Measurements from ENCODE around the gene WNT11. TPM values are rescaled to one million over a fixed set of nuclear protein-coding genes. Genes with fewer than 3 reads are reported as not detected.

WNT11 gene
- total RNA-seq, 2 donors from 2014 or later, result 3.4 to 6.6 TPM

DNA sequence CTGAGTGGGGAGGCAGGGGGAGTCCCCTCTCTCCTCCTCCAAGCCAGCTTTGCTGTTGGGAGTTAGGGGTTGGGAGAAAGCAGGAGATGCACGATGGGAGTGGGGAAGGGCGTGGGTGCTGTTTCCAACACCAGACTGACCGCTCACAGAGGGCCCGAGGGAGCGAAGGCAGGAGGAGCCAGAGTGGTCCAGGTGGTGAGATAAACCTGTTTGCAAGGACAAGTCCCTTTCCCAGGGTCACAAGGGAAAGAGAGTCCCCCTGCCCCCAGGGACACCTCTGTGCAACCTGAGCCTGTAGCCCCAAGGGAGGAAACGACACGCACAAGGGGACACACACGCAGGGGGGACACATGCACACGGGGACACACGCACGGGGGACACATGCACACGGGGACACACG, 42.2 kb downstream of the WNT11 start:
- intact Hi-C loops (cut with DNase I), result no loop called here
- DNase-seq (no peak), ATAC-seq (no peak)

DNA sequence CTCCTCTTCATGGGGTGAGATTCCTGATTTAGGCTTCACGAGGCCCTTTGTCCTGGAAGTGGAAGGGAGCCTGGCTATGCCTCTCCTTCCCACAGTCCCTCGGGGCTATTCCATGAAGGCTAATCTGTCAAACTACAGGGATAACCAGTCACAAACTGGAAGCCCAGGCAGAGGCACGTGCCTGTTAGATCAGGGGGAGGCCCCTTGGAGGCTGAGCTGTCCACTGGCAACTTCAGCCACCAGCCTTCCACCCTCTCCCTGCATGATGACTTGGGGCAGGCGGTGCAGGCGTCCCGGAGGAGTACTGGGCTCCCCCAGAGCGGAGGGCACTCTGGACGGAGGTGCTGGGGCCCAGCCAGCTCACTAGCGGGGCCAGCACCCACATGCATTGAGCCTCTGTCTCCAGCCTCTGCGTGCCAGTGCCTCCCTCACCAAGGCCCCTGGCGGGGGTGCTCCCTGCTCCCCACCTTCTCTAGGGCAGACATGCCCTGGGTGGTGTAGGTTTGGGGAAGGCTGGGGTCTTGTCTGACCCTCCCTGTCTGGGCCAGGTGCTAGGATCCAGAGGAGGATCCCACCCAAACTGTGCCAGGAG, 42.9 kb downstream of the WNT11 start:
- DNase-seq (no peak), ATAC-seq (peak in 1 of 2 donors; percentile 3)
- intact Hi-C loops (cut with DNase I), result no loop called here

DNA sequence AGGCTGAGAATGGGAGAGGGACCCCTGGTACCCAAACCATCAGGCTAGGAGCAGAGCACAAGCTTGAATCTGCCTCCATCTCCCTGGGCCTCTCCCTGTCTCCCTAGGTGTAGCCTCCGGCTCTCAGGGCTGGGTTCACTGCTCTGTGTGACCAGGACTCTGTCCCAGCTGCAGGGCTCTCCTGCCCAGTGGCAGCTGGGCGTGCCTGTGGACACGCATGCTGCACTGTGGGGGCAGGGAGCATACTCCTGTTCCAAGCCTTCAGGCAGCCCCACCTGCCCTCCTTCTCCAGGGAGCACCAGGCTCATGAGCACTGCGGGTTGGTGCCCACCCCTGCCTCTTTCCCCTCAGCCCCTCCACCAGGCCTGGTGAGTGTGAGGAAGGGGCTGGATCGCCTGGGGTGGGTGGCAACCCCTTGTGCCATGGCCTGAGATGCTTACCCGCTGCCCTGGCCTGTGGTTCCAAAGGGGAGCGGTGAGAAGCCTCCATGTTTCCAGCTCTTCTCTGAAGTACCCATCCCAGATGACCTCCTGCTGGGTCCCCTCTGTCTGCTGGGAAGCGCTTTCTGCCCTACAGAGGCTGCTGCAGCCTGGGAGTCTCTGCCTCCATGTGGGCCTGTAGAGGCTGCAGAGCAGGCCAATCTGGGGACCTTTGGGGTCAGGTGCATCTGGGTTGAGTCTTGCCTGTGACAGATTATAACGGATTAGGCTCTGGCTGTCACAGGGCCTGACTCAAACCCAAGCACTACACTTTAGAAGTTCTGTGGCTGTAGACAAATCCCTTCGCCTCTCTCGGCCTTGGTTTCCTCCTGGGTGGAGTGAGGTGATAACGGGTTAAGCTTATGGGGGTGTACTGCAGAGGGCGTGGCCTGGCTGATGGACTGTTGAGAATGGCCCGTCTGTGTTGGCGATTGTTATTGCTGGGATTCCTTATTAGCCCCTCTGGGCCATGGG, 43.7 kb downstream of the WNT11 start:
- intact Hi-C loops (cut with DNase I), result no loop called here
- ATAC-seq (no peak), DNase-seq (peak; percentile 17)

DNA sequence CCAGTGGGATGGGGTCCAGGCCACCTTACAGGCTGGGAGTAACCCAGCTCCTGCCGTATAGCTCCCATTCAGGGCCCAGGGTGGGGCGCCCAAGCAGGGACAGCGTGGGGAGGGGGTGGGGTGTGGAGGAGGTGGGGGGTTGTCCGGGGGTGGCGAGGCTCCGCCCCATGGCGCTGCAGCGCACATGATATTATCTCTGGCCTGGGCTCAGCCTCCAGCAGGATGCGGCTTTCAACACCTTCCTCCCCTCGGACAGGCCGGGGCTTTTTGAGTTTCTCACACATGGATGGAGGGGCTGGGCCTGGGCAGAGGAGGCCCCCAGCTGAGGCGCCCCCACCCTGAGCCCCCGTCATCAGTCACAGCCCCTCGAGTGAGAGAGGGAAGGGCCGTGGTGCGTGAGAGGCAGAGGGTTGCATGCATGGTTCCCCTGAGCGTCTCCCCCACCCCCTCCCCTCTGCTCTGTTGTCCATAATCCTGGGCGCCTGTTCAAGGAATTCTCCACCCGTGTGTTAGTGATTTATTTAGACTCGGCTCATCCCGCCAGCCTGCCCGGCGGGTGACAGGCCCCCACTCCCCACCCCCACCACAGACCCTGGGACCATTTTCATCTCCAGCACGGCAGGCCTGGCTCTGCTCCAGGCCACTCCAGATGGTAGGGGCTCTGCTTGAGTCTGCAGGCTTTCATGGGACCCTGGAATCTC, 44.9 kb downstream of the WNT11 start:
- intact Hi-C loops (cut with DNase I), result no loop called here
- DNase-seq (peak; percentile 57), ATAC-seq (peak; percentile 80 to 81)

DNA sequence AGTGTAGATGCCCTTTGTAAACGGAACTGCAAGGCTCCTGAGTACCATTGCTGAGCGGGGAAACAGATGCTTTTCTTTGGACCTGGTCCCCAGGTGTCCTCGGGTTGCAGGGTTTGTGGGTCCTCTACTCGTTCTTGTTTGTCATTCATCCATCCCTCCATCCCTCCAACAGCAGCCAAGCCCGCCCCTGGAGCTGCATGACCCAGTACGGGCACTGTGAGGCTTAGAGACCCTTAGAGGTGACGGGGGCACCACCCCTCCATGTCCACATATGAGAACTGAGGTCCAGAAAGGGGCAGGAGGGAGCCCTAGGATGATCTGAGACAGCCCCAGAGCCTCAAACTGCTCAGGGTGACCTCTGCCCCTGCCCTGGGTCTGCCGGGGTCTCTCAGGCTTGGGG, 45.4 kb downstream of the WNT11 start:
- ATAC-seq (no peak), DNase-seq (no peak)
- intact Hi-C loops (cut with DNase I), result no loop called here

DNA sequence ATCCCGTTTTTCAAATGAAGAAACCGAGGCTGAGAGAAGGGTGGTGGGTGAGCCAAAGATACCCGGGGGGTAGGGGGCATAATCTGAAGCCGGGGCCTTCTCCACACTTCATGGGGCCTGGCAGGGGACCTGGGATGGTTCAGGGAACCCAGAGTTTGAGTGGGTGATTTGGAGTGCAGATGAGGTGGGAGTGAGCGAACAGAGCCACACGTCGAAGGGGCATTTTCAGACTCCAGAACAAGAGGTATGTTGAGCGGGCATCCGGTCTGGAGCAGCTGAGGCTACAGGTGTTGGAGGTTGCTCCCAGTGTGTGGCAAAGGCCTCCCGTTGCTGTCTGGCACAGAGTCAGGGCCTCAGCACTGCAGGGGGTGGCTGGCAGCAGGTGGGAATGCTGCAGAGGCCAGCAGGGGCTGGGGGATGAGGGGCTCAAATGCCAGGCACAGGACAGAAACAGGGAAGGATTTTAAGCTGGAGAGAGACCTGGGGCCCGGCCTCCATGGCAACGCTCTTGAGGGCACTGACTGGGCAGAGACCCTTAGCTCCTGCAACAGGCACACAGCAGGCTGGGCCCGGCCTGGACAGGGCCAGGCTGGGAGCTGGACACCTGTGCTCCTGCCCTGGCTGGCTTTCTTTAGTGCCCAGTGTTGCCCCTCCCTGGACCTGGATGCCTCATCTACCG, 46.2 kb downstream of the WNT11 start:
- intact Hi-C loops (cut with DNase I), result loop anchor here in 1 of 2 donors (10.0 kb wide), 1 partner anchor 345 kb away; the partner anchor contains the start of gene UVRAG
- no peak for ATAC-seq
- no peak for DNase-seq

DNA sequence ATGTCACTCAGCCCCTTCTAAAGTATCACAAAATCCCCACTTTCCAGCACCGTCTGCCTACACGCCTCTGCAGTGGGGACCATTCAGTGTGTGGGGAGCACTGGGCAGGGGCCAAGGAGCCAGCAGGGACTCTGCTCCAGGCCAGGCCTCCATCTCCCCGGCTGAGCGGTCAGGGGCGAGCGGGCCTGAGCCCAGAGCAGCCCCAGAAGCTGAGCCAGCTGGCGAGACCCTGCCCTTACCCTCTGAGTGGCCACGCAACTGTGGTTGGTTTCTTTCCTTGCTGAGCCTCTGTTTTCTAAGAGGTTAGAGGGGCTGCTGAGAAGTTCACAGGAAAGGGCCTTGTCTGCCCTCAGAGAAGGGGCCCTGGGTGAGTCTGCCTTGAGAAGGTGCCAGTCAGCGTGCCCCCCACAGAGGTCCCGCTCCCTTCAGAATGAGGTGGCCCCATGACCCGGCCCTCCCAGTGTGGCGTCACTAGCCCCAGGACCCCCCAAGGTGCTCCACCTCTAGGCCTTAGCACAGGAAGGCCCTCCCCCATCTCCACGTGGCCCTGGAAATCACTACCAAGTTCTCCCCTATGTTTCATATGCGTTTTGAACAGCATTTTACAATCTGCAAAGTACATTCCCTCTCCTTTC, 46.9 kb downstream of the WNT11 start:
- intact Hi-C loops (cut with DNase I), result loop anchor here in 1 of 2 donors (10.0 kb wide), 1 partner anchor 345 kb away; the partner anchor contains the start of gene UVRAG
- DNase-seq (no peak), ATAC-seq (no peak)

DNA sequence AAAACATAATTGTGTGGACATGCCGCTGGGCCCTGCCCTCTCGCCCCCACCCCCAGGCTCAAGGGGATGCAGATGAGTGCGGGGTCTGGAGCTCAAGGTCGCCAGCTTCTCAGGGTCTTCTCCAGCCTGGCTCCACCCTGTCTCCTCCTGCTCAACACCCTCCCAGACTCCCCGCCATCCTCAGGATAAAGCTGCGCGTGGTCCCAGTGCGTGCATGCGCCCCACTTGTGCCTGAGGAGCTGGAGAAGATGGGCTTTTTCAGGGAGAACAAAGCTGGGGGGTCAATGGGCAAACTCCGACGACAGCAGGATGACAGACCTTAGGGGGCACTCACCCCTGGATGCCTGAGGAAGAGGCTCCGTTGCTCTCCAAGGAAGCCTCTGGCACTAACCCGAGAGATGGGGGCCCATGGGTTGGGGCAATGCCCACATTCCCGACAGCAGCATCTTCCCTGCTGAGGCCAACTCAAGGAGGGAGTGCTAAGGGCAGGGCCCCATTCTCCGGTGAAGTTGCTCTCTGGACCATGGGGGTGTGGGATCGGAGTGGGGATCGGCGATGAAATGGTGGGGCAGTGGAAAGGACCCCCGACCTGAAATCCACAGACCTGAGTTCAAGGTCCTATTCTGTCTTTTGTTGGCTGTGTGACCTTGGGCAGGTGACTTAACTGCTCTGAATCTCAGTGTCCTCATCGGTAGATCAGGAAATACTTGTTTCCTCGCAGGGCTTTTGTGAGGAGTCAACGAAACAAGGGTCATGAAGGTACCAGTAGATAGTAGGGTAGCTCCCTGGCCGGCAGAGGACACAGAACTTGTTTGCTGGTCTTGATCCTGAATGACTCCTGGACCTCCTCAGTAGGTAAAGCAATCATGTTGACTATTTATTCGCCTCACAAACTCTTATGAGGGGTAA, 47.7 kb downstream of the WNT11 start:
- intact Hi-C loops (cut with DNase I), result loop anchor here in 1 of 2 donors (10.0 kb wide), 1 partner anchor 344 kb away; the partner anchor contains the start of gene UVRAG
- DNase-seq (no peak), ATAC-seq (no peak)

DNA sequence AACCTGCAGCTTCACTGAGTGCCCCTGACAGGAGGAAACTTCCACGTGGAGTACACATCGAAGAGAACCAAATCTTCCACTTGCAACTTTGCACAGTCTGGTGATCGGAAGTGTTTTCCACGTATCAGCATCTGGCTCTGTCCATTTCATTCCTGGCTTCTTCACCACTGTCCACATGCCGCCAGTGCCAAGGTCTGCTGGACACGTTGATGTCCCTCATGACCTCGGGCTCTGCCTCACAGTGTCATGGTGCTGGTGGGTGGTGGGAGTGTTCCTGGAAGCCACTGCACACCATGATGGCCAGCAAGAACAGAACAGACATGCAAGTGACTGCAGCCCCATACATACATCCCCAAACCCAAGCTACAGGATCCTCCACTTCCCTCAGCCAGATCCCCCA, 48.4 kb downstream of the WNT11 start:
- DNase-seq, result no peak
- no peak for ATAC-seq
- intact Hi-C loops (cut with DNase I), result loop anchor here in 1 of 2 donors (10.0 kb wide), 1 partner anchor 343 kb away; the partner anchor contains the start of gene UVRAG

DNA sequence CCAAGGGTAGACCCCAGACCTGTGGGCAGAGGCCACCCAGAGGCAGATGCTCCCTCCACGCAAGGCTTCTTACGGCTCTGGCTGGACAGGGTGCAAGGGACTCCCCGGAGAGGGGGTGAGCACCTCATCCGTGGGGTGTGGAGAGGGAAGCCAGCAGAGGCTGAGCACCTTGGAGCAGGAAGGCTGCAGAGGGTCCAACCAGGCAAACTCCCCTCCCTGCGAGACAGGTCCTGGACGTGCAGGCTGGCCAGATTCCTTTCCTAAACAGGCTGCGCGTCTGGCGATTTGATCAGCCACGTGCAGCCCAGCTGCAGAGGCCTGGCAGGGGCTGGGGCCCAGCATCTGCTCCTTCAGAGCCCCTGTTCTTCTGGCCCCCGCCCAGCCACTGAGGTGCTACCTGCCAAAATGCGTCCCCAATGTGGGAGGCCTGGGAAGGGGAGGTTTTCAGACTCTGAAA, 49.3 kb downstream of the WNT11 start:
- ATAC-seq (no peak), DNase-seq (no peak)
- intact Hi-C loops (cut with DNase I), result loop anchor here in 1 of 2 donors (10.0 kb wide), 1 partner anchor 342 kb away; the partner anchor contains the start of gene UVRAG

DNA sequence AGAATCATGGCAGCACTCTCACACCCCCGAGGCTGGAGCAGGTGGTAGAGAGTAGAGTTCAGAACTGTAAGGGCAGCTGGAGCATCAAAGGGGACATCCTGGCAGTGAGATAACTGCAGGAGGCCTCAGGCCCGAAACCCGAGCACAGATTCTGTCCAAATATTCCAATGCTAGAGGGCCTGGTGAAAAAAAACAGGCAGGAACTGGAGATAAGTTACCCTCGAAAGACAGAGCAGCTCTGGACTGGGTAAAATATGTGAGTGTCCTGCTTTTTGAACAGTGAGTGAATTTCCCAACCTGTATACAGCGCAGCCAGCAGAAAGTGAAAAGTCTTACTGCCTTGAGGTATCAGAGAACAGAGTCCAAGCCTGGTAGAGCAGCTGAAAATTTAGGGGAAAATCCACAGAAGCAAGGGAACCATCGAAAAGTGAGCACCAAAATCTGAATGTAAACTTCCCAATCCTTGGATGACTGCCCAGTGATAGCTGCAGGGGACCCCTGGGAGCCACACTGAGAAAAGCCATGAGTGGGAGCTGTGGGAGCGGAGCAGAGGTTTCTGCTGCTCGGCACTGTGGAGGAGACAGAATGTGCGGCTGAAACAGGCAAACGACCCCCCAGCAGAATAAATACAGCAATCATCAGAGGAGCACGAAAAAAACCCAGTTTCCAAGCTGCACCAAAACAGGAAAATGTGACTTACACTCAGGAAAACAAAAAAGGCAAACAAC, 50.6 kb downstream of the WNT11 start:
- intact Hi-C loops (cut with DNase I), result loop anchor here in 1 of 2 donors (10.0 kb wide), 1 partner anchor 341 kb away; the partner anchor contains the start of gene UVRAG
- no peak for ATAC-seq
- DNase-seq, result no peak

DNA sequence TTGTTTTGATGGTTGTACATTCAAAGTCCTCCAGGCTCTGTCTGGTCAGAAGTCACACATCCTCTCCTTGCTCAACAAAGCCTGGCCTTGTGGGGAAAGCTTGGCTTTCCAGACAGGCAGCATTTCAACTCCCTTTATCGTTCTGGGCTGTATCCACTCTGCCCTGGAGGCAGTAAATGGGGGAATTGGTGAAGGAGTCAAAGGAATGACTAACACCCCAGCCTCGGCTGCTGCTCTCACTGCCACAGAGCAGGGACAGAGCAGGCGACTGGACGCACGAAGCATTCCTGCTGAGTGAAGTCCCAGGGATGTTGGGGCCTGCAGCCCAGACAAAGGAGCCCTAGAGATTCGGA, 52.8 kb downstream of the WNT11 start:
- DNase-seq (no peak), ATAC-seq (peak; percentile 25 to 60)
- intact Hi-C loops (cut with DNase I), result loop anchor here (2.0 to 10.0 kb wide), 3 partner anchors 256 to 339 kb away; partner anchors contain the start of gene UVRAG (in 1 of the 2)

DNA sequence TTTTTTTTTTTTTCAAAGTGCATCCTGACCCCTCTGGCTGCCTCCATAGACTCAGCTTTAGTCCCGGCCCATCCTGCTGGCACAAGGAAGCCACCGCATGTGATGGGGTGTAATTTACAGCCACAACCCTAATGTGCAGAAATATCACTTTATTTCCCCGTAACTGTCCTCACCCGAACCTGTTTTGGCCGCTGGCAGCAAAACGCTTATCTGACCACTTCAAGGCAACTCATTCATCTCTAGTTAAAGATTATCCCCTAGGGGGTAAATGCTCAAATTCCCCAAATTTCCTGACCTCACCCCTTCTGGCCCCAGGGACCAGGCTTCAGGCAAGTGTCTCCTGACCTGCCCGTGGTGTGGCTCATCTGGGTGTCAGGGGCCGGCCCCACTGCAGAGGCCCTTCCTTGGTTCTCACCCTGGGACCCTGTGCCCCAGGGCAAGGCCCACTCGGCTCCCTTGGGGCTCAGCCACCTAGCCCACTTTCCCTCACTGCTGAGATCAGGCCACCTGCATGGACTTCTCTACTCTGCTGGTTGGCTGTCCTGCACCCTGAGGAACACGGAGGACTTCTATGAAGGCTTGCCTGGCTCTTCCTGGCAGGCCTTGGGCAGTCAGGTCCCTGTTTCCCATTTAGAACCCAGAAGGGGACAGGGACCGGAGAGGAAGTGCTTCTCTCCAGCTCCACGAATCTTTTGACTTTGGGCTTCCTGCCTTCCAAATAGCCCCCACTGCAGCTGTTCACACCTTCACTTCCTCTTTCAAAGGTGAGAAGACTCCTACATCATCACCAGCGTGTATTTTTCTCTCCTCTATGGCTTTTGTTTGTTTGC, 53.3 kb downstream of the WNT11 start:
- intact Hi-C loops (cut with DNase I), result loop anchor here (2.0 to 10.0 kb wide), 3 partner anchors 256 to 338 kb away; partner anchors contain the start of gene UVRAG (in 1 of the 2)
- DNase-seq, result no peak
- ATAC-seq, result peak; percentile 5 to 8

DNA sequence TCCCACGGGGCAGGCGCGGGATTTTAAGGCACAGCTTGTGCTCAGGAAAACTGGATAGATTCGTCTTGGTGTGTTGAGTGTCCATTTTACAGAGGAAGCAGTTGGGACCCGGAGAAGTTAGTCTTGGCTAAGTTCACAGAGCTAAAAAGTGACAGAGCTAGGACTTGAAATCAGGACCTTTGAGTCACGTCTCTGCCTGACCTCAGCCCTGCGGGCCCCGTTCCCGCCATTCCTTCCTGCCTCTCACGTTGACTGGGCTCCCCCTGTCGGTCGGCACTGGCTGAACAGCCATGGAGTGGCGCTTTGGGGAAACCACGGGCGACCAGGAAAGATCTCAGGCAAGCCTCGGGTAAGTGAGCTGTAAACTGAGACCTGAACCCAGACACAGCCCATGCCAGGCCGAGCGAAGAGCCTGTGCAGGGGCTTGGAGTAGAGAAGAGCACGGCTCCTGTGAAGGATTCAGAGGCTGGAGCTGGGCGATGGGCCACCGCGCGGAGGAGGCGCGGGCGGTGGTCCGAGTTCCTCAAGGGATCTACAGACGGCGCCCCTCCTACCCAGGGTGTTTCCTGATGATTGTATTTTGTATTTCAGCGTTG, 54.1 kb downstream of the WNT11 start:
- ATAC-seq (peak; percentile 89 to 92), DNase-seq (peak; percentile 92)
- intact Hi-C loops (cut with DNase I), result loop anchor here (2.0 to 10.0 kb wide), 3 partner anchors 255 to 337 kb away; partner anchors contain the start of gene UVRAG (in 1 of the 2)

DNA sequence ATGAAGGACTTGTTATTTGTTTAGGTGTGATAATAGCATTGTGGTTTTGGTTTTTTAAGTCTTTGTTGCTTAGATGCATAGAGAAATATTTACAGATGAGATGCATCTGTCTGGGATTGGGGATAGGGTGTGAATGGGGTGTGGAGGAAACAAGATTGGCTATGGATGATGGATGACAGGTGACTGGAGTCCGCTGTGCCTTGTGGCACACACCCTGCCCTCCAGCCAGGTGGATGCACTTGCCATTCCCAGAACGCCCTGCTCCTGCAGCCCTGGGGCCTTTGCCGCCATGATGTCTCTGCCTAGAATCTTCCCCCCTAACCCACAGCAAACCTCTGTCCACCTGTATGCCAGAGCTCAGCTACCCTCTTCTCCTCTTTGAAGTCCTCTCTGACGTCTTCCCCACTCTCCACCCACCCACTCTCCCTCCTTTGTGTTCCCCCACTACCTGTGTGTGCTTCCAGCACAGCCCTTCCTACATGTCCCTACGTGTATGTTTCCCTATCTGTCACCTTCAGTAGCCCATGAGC, 54.7 kb downstream of the WNT11 start:
- DNase-seq (no peak), ATAC-seq (no peak)
- intact Hi-C loops (cut with DNase I), result loop anchor here (2.0 to 10.0 kb wide), 3 partner anchors 254 to 337 kb away; partner anchors contain the start of gene UVRAG (in 1 of the 2)

All from left cardiac atrium (tissue), 4 donors.